CD4-positive, CD25-positive, alpha-beta regulatory T cell (primary cell): ENCODE measurements around the gene PRKG1. TPM values are rescaled to one million over a fixed set of nuclear protein-coding genes. Genes with fewer than 3 reads are reported as not detected.

Experiments
- ATAC-seq, 2 donors: fragments of 150-1000 bp; cut with Tn5 transposase; one replicate each; pipeline ENCODE4 v1.10.0; 2021; ENCODE audit warnings: low read depth in 2 of 2, moderate number of reproducible peaks in 2 of 2, moderate library complexity in 1 of 2
- DNase-seq, 3 donors: peaks; one replicate each; pipeline versions ENCODE4 v3.0.0 to v3.0.0-alpha.2; 2012 to 2022; ENCODE audit warnings: mixed read lengths in 1 of 3
- H3K27ac ChIP-seq: one replicate; pipeline ENCODE4 v1.7.0; 2013; ENCODE audit warnings: mild to moderate bottlenecking, low read length; ENCODE audit not compliant: insufficient read depth, poor library complexity, severe bottlenecking
- H3K27me3 ChIP-seq: one replicate; pipeline ENCODE4 v1.7.0; 2013; ENCODE audit warnings: low read length; ENCODE audit not compliant: control insufficient read depth, insufficient read depth
- H3K36me3 ChIP-seq: one replicate; pipeline ENCODE4 v1.7.0; 2013; ENCODE audit warnings: mild to moderate bottlenecking, low read length, moderate library complexity; ENCODE audit not compliant: control insufficient read depth, insufficient read depth
- H3K4me1 ChIP-seq: 2 replicates; pipeline ENCODE4 v1.7.0; 2013; ENCODE audit warnings: mild to moderate bottlenecking, low read length; ENCODE audit not compliant: insufficient read depth, control insufficient read depth, poor library complexity, severe bottlenecking
- H3K4me3 ChIP-seq: one replicate; pipeline ENCODE4 v1.7.0; 2013; ENCODE audit warnings: low read depth, mild to moderate bottlenecking, low read length, moderate library complexity
- H3K9me3 ChIP-seq, 2 experiments: 1 replicate in 1 of 2; 2 replicates in 1 of 2; pipeline ENCODE4 v1.7.0; 2013; ENCODE audit warnings: low read length in 2 of 2, mild to moderate bottlenecking in 1 of 2, moderate library complexity in 1 of 2; ENCODE audit not compliant: control insufficient read depth in 2 of 2
- H3K27ac Mint-ChIP-seq, 3 donors: one replicate each; pipeline ENCODE4 v1.8.0; 2020 to 2022; ENCODE audit warnings: mild to moderate bottlenecking in 3 of 3, mixed read lengths in 3 of 3, moderate library complexity in 2 of 3
- H3K27me3 Mint-ChIP-seq: one replicate; pipeline ENCODE4 v1.8.0; 2022; ENCODE audit warnings: mild to moderate bottlenecking, mixed read lengths
- H3K36me3 Mint-ChIP-seq: one replicate; pipeline ENCODE4 v1.8.0; 2020; ENCODE audit warnings: mixed read lengths
- H3K4me1 Mint-ChIP-seq, 4 donors: one replicate each; pipeline ENCODE4 v1.8.0; 2020 to 2022; ENCODE audit warnings: mixed read lengths in 4 of 4, mild to moderate bottlenecking in 1 of 4
- H3K4me3 Mint-ChIP-seq, 4 donors: one replicate each; pipeline ENCODE4 v1.8.0; 2020 to 2022; ENCODE audit warnings: mild to moderate bottlenecking in 4 of 4, mixed read lengths in 4 of 4, moderate library complexity in 3 of 4
- H3K9me3 Mint-ChIP-seq, 7 donors: one replicate each; pipeline ENCODE4 v1.8.0; 2020 to 2022; ENCODE audit warnings: mixed read lengths in 7 of 7, mild to moderate bottlenecking in 3 of 7, moderate library complexity in 2 of 7
- polyA plus RNA-seq, 4 donors: library from polyadenylated mRNA; unstranded; fragments of 300-500 nt; fragmentation: Illumina TruSeq; gene quantifications; one replicate each; pipeline ENCODE4 v1.2.3, GENCODE V29; 2021
- total RNA-seq: library from RNA; stranded (reverse); gene quantifications from one replicate; pipeline ENCODE4 v1.2.3, GENCODE V29; 2022

Gene PRKG1
- total and polyA plus RNA-seq, 5 donors from 2014 or later: 0.30 TPM; not detected in 4

GRCh38 chr10:51472154-51472553 lies 397.9 kb downstream of the PRKG1 start:
- Histone ChIP-seq H3K9me3 (no peaks in the 10 kb centered on the region), H3K4me3 (no peak overlapping the region), H3K4me1 (no peaks in the 10 kb centered on the region), H3K27ac (no peak overlapping the region), H3K27me3 (no peaks in the 10 kb centered on the region), H3K36me3 (no peaks in the 10 kb centered on the region)
- Mint-ChIP-seq H3K27ac (no peak overlapping the region), H3K27me3 (no peaks in the 10 kb centered on the region), H3K4me3 (no peak overlapping the region), H3K36me3 (no peaks in the 10 kb centered on the region), H3K4me1 (no peaks in the 10 kb centered on the region), H3K9me3 (no peaks in the 10 kb centered on the region)
- ATAC-seq (no peak), DNase-seq (no peak)

- no peaks in the 10 kb centered on the region for H3K9me3 ChIP-seq
- H3K27ac Mint-ChIP-seq: no peak overlapping the region
- H3K27me3 Mint-ChIP-seq: no peaks in the 10 kb centered on the region
- peaks cover 0 to 2% (median 0%) of the 10 kb centered on the region in 7 donors for H3K9me3 Mint-ChIP-seq
- no peaks in the 10 kb centered on the region for H3K4me1 Mint-ChIP-seq
- no peaks in the 10 kb centered on the region for H3K4me1 ChIP-seq
- no peak overlapping the region for H3K4me3 Mint-ChIP-seq
- no peak overlapping the region for H3K4me3 ChIP-seq
- H3K36me3 ChIP-seq: no peaks in the 10 kb centered on the region
- H3K27me3 ChIP-seq: no peaks in the 10 kb centered on the region
- H3K36me3 Mint-ChIP-seq: no peaks in the 10 kb centered on the region
- DNase-seq (no peak), ATAC-seq (no peak)
- no peak overlapping the region for H3K27ac ChIP-seq
Observed at GRCh38 chr10:51479711-51480110, 405.4 kb downstream of the PRKG1 start.

GRCh38 chr10:51485668-51486067 lies 411.4 kb downstream of the PRKG1 start:
- Mint-ChIP-seq H3K27ac (no peak overlapping the region), H3K4me1 (no peaks in the 10 kb centered on the region), H3K9me3 (peaks cover 0 to 2% (median 0%) of the 10 kb centered on the region in 7 donors), H3K36me3 (no peaks in the 10 kb centered on the region), H3K27me3 (no peaks in the 10 kb centered on the region), H3K4me3 (no peak overlapping the region)
- no peaks in the 10 kb centered on the region for H3K9me3 ChIP-seq
- no peaks in the 10 kb centered on the region for H3K27me3 ChIP-seq
- no peaks in the 10 kb centered on the region for H3K4me1 ChIP-seq
- ATAC-seq: no peak
- no peaks in the 10 kb centered on the region for H3K36me3 ChIP-seq
- no peak overlapping the region for H3K4me3 ChIP-seq
- no peak overlapping the region for H3K27ac ChIP-seq
- DNase-seq: no peak

- Histone ChIP-seq H3K27ac (no peak overlapping the region), H3K27me3 (no peaks in the 10 kb centered on the region), H3K4me3 (no peak overlapping the region), H3K9me3 (no peaks in the 10 kb centered on the region), H3K4me1 (no peaks in the 10 kb centered on the region), H3K36me3 (no peaks in the 10 kb centered on the region)
- Mint-ChIP-seq H3K27me3 (no peaks in the 10 kb centered on the region), H3K4me3 (no peak overlapping the region), H3K9me3 (peaks cover 0 to 2% (median 0%) of the 10 kb centered on the region in 7 donors), H3K36me3 (no peaks in the 10 kb centered on the region), H3K4me1 (no peaks in the 10 kb centered on the region), H3K27ac (no peak overlapping the region)
- DNase-seq: no peak
- no peak for ATAC-seq
Observed at GRCh38 chr10:51487576-51487975, 413.3 kb downstream of the PRKG1 start.

- Histone ChIP-seq H3K27me3 (no peaks in the 10 kb centered on the region), H3K27ac (no peak overlapping the region), H3K9me3 (no peaks in the 10 kb centered on the region), H3K4me1 (no peaks in the 10 kb centered on the region), H3K36me3 (no peaks in the 10 kb centered on the region), H3K4me3 (no peak overlapping the region)
- DNase-seq (no peak), ATAC-seq (no peak)
- Mint-ChIP-seq H3K36me3 (no peaks in the 10 kb centered on the region), H3K4me1 (no peaks in the 10 kb centered on the region), H3K27ac (no peak overlapping the region), H3K27me3 (no peaks in the 10 kb centered on the region), H3K4me3 (no peak overlapping the region), H3K9me3 (no peaks in the 10 kb centered on the region)
Observed at GRCh38 chr10:51488766-51489408, 414.6 kb downstream of the PRKG1 start.

GRCh38 chr10:51498424-51498823 lies 424.1 kb downstream of the PRKG1 start:
- H3K36me3 ChIP-seq: no peaks in the 10 kb centered on the region
- ATAC-seq: no peak
- no peak overlapping the region for H3K27ac Mint-ChIP-seq
- no peaks in the 10 kb centered on the region for H3K27me3 Mint-ChIP-seq
- DNase-seq: no peak
- H3K4me3 Mint-ChIP-seq: no peak overlapping the region
- H3K36me3 Mint-ChIP-seq: no peaks in the 10 kb centered on the region
- H3K9me3 Mint-ChIP-seq: peaks cover 0 to 4% (median 0%) of the 10 kb centered on the region in 7 donors
- H3K9me3 ChIP-seq: no peaks in the 10 kb centered on the region
- no peak overlapping the region for H3K27ac ChIP-seq
- no peak overlapping the region for H3K4me3 ChIP-seq
- H3K4me1 Mint-ChIP-seq: no peaks in the 10 kb centered on the region
- H3K27me3 ChIP-seq: no peaks in the 10 kb centered on the region
- no peaks in the 10 kb centered on the region for H3K4me1 ChIP-seq

GRCh38 chr10:51501396-51501795 lies 427.1 kb downstream of the PRKG1 start:
- H3K27ac ChIP-seq: no peak overlapping the region
- H3K4me1 Mint-ChIP-seq: no peaks in the 10 kb centered on the region
- ATAC-seq: no peak

GRCh38 chr10:51502124-51502523 lies 427.8 kb downstream of the PRKG1 start:
- Histone ChIP-seq H3K27me3 (no peaks in the 10 kb centered on the region), H3K4me3 (no peak overlapping the region), H3K9me3 (no peaks in the 10 kb centered on the region), H3K27ac (no peak overlapping the region), H3K4me1 (no peaks in the 10 kb centered on the region), H3K36me3 (no peaks in the 10 kb centered on the region)
- Mint-ChIP-seq H3K4me1 (no peaks in the 10 kb centered on the region), H3K4me3 (no peak overlapping the region), H3K27me3 (no peaks in the 10 kb centered on the region), H3K9me3 (peaks cover 0 to 4% (median 0%) of the 10 kb centered on the region in 7 donors), H3K36me3 (no peaks in the 10 kb centered on the region), H3K27ac (no peak overlapping the region)
- DNase-seq (no peak), ATAC-seq (no peak)

More at GRCh38 chr10:51501396-51501795, 427.1 kb downstream of the PRKG1 start:
- Mint-ChIP-seq H3K9me3 (peaks cover 0 to 4% (median 0%) of the 10 kb centered on the region in 7 donors), H3K27me3 (no peaks in the 10 kb centered on the region), H3K4me3 (no peak overlapping the region), H3K36me3 (no peaks in the 10 kb centered on the region), H3K27ac (no peak overlapping the region)
- H3K9me3 ChIP-seq: no peaks in the 10 kb centered on the region
- H3K4me3 ChIP-seq: no peak overlapping the region
- H3K4me1 ChIP-seq: no peaks in the 10 kb centered on the region
- no peak for DNase-seq
- H3K36me3 ChIP-seq: no peaks in the 10 kb centered on the region
- no peaks in the 10 kb centered on the region for H3K27me3 ChIP-seq
